ENCODE data around the gene CALM1.

Gene CALM1

GRCh38 chr14:90408713-90409112, 11.9 kb downstream of the CALM1 start:
- TF ChIP-seq CTCF (IDR thresholded peaks at IDR 0.05; ENCODE audit: low read depth, low read length, poor library complexity, severe bottlenecking) (no peak), EZH2phosphoT487 (IDR thresholded peaks at IDR 0.05; ENCODE audit: borderline replicate concordance, low read length) (no peak)
- Histone ChIP-seq H3K79me2 (ENCODE audit: control insufficient read depth, low read length) (no peaks in the 10 kb centered on the region), H3K4me2 (ENCODE audit: low read length) (no peak overlapping the region), H3K4me3 (ENCODE audit: low read length) (no peak overlapping the region), H3K27me3 (ENCODE audit: control insufficient read depth, low read length) (no peaks in the 10 kb centered on the region), H3K4me1 (ENCODE audit: control insufficient read depth, low read length) (no peaks in the 10 kb centered on the region), H3F3A (ENCODE audit: control insufficient read depth, insufficient read depth) (peaks cover 24% of the 10 kb centered on the region), H3K9me3 (ENCODE audit: control insufficient read depth, insufficient read depth, low read length) (no peaks in the 10 kb centered on the region), H3K9me2 (replicated peaks; ENCODE audit: control insufficient read depth, low read length) (no peaks in the 10 kb centered on the region), H4K20me1 (ENCODE audit: control insufficient read depth, insufficient read depth, low read depth, low read length) (peaks cover 8% of the 10 kb centered on the region; the same call in 1 of the 2 replicates), H3K27ac (ENCODE audit: low read depth, low read length) (no peak overlapping the region), H3K36me3 (ENCODE audit: control insufficient read depth, low read length) (peaks cover 33% of the 10 kb centered on the region)

GRCh38 chr14:90409209-90409730, 12.4 kb downstream of the CALM1 start:
- no peaks in the 10 kb centered on the region for H3K9me2 ChIP-seq (replicated peaks; ENCODE audit: control insufficient read depth, low read length)
- no peaks in the 10 kb centered on the region for H3K4me1 ChIP-seq (ENCODE audit: control insufficient read depth, low read length)
- no peaks in the 10 kb centered on the region for H3K9me3 ChIP-seq (ENCODE audit: control insufficient read depth, insufficient read depth, low read length)
- H3F3A ChIP-seq (ENCODE audit: control insufficient read depth, insufficient read depth): peaks cover 24% of the 10 kb centered on the region
- no peaks in the 10 kb centered on the region for H3K27me3 ChIP-seq (ENCODE audit: control insufficient read depth, low read length)
- TF ChIP-seq CTCF (IDR thresholded peaks at IDR 0.05; ENCODE audit: low read depth, low read length, poor library complexity, severe bottlenecking) (no peak), EZH2phosphoT487 (IDR thresholded peaks at IDR 0.05; ENCODE audit: borderline replicate concordance, low read length) (no peak)
- peaks cover 8% of the 10 kb centered on the region; the same call in 1 of the 2 replicates for H4K20me1 ChIP-seq (ENCODE audit: control insufficient read depth, insufficient read depth, low read depth, low read length)
- no peaks in the 10 kb centered on the region for H3K79me2 ChIP-seq (ENCODE audit: control insufficient read depth, low read length)
- H3K4me2 ChIP-seq (ENCODE audit: low read length): no peak overlapping the region
- H3K27ac ChIP-seq (ENCODE audit: low read depth, low read length): no peak overlapping the region
- H3K4me3 ChIP-seq (ENCODE audit: low read length): no peak overlapping the region
- peaks cover 28% of the 10 kb centered on the region for H3K36me3 ChIP-seq (ENCODE audit: control insufficient read depth, low read length)

GRCh38 chr14:90412058-90412457, 15.2 kb downstream of the CALM1 start:
- no peaks in the 10 kb centered on the region for H3K36me3 ChIP-seq (ENCODE audit: control insufficient read depth, low read length)
- peaks cover 12% of the 10 kb centered on the region for H3F3A ChIP-seq (ENCODE audit: control insufficient read depth, insufficient read depth)
- no peaks in the 10 kb centered on the region for H3K79me2 ChIP-seq (ENCODE audit: control insufficient read depth, low read length)
- no peaks in the 10 kb centered on the region for H3K9me2 ChIP-seq (replicated peaks; ENCODE audit: control insufficient read depth, low read length)
- no peaks in the 10 kb centered on the region for H3K27me3 ChIP-seq (ENCODE audit: control insufficient read depth, low read length)
- TF ChIP-seq CTCF (IDR thresholded peaks at IDR 0.05; ENCODE audit: low read depth, low read length, poor library complexity, severe bottlenecking): no peak
- TF ChIP-seq EZH2phosphoT487 (IDR thresholded peaks at IDR 0.05; ENCODE audit: borderline replicate concordance, low read length): no peak
- H3K27ac ChIP-seq (ENCODE audit: low read depth, low read length): no peak overlapping the region
- H3K9me3 ChIP-seq (ENCODE audit: control insufficient read depth, insufficient read depth, low read length): no peaks in the 10 kb centered on the region
- H3K4me3 ChIP-seq (ENCODE audit: low read length): no peak overlapping the region
- H3K4me2 ChIP-seq (ENCODE audit: low read length): no peak overlapping the region
- H4K20me1 ChIP-seq (ENCODE audit: control insufficient read depth, insufficient read depth, low read depth, low read length): no peaks in the 10 kb centered on the region
- H3K4me1 ChIP-seq (ENCODE audit: control insufficient read depth, low read length): no peaks in the 10 kb centered on the region
